Measurements from ENCODE around the gene TREX2.

Gene TREX2

GRCh38 chrX:153409414-153410101 lies 36.3 kb downstream of the TREX2 start:
- no peak for TF ChIP-seq CTCF (IDR thresholded peaks at IDR 0.05)

GRCh38 chrX:153408871-153409351 lies 36.9 kb downstream of the TREX2 start:
- H3K27me3 ChIP-seq (ENCODE audit: control insufficient read depth, insufficient read depth, low read length): no peaks in the 10 kb centered on the region
- H3K79me2 ChIP-seq: peaks cover 2% of the 10 kb centered on the region
- H3K36me3 ChIP-seq (ENCODE audit: control insufficient read depth, insufficient read depth, low read length): no peaks in the 10 kb centered on the region
- H3K4me1 ChIP-seq: no peaks in the 10 kb centered on the region
- no peak overlapping the region for H2AFZ ChIP-seq
- H3K9me3 ChIP-seq (ENCODE audit: control insufficient read depth, low read length): no peaks in the 10 kb centered on the region
- H3K27ac ChIP-seq: no peak overlapping the region
- no peak overlapping the region for H3K4me3 ChIP-seq (ENCODE audit: low read depth, low read length)
- H3K9ac ChIP-seq: no peak overlapping the region
- no peak overlapping the region for H3K4me2 ChIP-seq (ENCODE audit: low read length)
- no peak for TF ChIP-seq CTCF (IDR thresholded peaks at IDR 0.05)

More at GRCh38 chrX:153409414-153410101, 36.3 kb downstream of the TREX2 start:
- no peaks in the 10 kb centered on the region for H3K9me3 ChIP-seq (ENCODE audit: control insufficient read depth, low read length)
- H3K4me3 ChIP-seq (ENCODE audit: low read depth, low read length): no peak overlapping the region
- H3K4me2 ChIP-seq (ENCODE audit: low read length): no peak overlapping the region
- no peak overlapping the region for H2AFZ ChIP-seq
- peaks cover 2% of the 10 kb centered on the region for H3K79me2 ChIP-seq
- no peaks in the 10 kb centered on the region for H3K4me1 ChIP-seq
- no peaks in the 10 kb centered on the region for H3K36me3 ChIP-seq (ENCODE audit: control insufficient read depth, insufficient read depth, low read length)
- H3K27me3 ChIP-seq (ENCODE audit: control insufficient read depth, insufficient read depth, low read length): no peaks in the 10 kb centered on the region
- no peak overlapping the region for H3K9ac ChIP-seq
- no peak overlapping the region for H3K27ac ChIP-seq

- no peak overlapping the region for H3K4me2 ChIP-seq (ENCODE audit: low read length)
- H3K36me3 ChIP-seq (ENCODE audit: control insufficient read depth, insufficient read depth, low read length): no peaks in the 10 kb centered on the region
- H3K27ac ChIP-seq: no peak overlapping the region
- no peak overlapping the region for H3K9ac ChIP-seq
- H3K4me1 ChIP-seq: no peaks in the 10 kb centered on the region
- no peaks in the 10 kb centered on the region for H3K27me3 ChIP-seq (ENCODE audit: control insufficient read depth, insufficient read depth, low read length)
- H3K79me2 ChIP-seq: peaks cover 1% of the 10 kb centered on the region
- no peak for TF ChIP-seq CTCF (IDR thresholded peaks at IDR 0.05)
- no peaks in the 10 kb centered on the region for H3K9me3 ChIP-seq (ENCODE audit: control insufficient read depth, low read length)
- no peak overlapping the region for H2AFZ ChIP-seq
- no peak overlapping the region for H3K4me3 ChIP-seq (ENCODE audit: low read depth, low read length)
Observed at GRCh38 chrX:153408221-153408721, 37.6 kb downstream of the TREX2 start.

GRCh38 chrX:153407736-153408135 lies 38.1 kb downstream of the TREX2 start:
- Histone ChIP-seq H3K79me2 (no peaks in the 10 kb centered on the region), H3K9me3 (ENCODE audit: control insufficient read depth, low read length) (no peaks in the 10 kb centered on the region), H3K27ac (no peak overlapping the region), H2AFZ (no peak overlapping the region), H3K36me3 (ENCODE audit: control insufficient read depth, insufficient read depth, low read length) (no peaks in the 10 kb centered on the region), H3K4me3 (ENCODE audit: low read depth, low read length) (no peak overlapping the region), H3K9ac (no peak overlapping the region), H3K4me2 (ENCODE audit: low read length) (no peak overlapping the region), H3K4me1 (no peaks in the 10 kb centered on the region), H3K27me3 (ENCODE audit: control insufficient read depth, insufficient read depth, low read length) (no peaks in the 10 kb centered on the region)
- no peak for TF ChIP-seq CTCF (IDR thresholded peaks at IDR 0.05)

- no peak overlapping the region for H2AFZ ChIP-seq
- H3K27me3 ChIP-seq (ENCODE audit: control insufficient read depth, insufficient read depth, low read length): no peaks in the 10 kb centered on the region
- no peaks in the 10 kb centered on the region for H3K4me1 ChIP-seq
- no peak overlapping the region for H3K4me3 ChIP-seq (ENCODE audit: low read depth, low read length)
- no peaks in the 10 kb centered on the region for H3K9me3 ChIP-seq (ENCODE audit: control insufficient read depth, low read length)
- H3K9ac ChIP-seq: no peak overlapping the region
- H3K79me2 ChIP-seq: no peaks in the 10 kb centered on the region
- no peaks in the 10 kb centered on the region for H3K36me3 ChIP-seq (ENCODE audit: control insufficient read depth, insufficient read depth, low read length)
- TF ChIP-seq CTCF (IDR thresholded peaks at IDR 0.05): no peak
- H3K4me2 ChIP-seq (ENCODE audit: low read length): no peak overlapping the region
- H3K27ac ChIP-seq: no peak overlapping the region
Observed at GRCh38 chrX:153406903-153407302, 39.0 kb downstream of the TREX2 start.
